Thyroid gland (tissue), 4 donors: Measurements from ENCODE around the gene UGT2B11. TPM values are rescaled to one million over a fixed set of nuclear protein-coding genes. Genes with fewer than 3 reads are reported as not detected.
"Not testable (repeated sequence)": the region's sequence is repeated elsewhere in the genome, so short reads cannot be mapped to it uniquely, and the experiment has no call there.

Experiments used
- DNase-seq, 2 donors: peaks; one replicate each; pipeline ENCODE4 v3.0.0-alpha.2; 2019
- H3K27ac ChIP-seq, 3 donors: fragments of 200-600 bp; sonication (generic); 1 replicate in 2 of 3; 2 replicates in 1 of 3; pipeline ENCODE4 v1.5.1; 2016 to 2019; ENCODE audit warnings: mild to moderate bottlenecking in 1 of 3, moderate library complexity in 1 of 3
- H3K27me3 ChIP-seq: fragments of 200-600 bp; sonication (generic); one replicate; pipeline ENCODE4 v1.5.1; 2019
- H3K36me3 ChIP-seq, 2 donors: fragments of 200-600 bp; sonication (generic); one replicate each; pipeline ENCODE4 v1.5.1; 2016 to 2019
- H3K4me1 ChIP-seq, 2 donors: fragments of 200-600 bp; sonication (generic); one replicate each; pipeline ENCODE4 v1.5.1; 2017 to 2019
- H3K4me3 ChIP-seq, 3 donors: fragments of 200-600 bp; sonication (generic); replicated peaks in 1 of 3; 1 replicate in 2 of 3; 2 replicates in 1 of 3; pipeline ENCODE4 v1.5.1; 2016; ENCODE audit warnings: mild to moderate bottlenecking in 1 of 3
- H3K9me3 ChIP-seq: fragments of 200-600 bp; sonication (generic); one replicate; pipeline ENCODE4 v1.5.1; 2017
- POLR2A ChIP-seq, 2 donors: fragments of 450-650 bp; IDR thresholded peaks; one replicate each; pipeline ENCODE4 v1.6.1; 2017; ENCODE audit warnings: antibody characterized with exemption in 2 of 2, mild to moderate bottlenecking in 2 of 2, moderate library complexity in 1 of 2
- WGBS, 2 donors: methylation state at CpG; one replicate each; pipeline ENCODE4 v1.1.5; 2017; 5-methylcytosine and 5-hydroxymethylcytosine counted together
- intact Hi-C: fragments of 100-400 bp; cut with DNase I; formaldehyde crosslinking; loops from one replicate; pipeline ENCODE4 v1.15.1; 2023
- total RNA-seq, 4 donors: library from RNA; depleted of rRNA; stranded (reverse); fragments of >200 nt; gene quantifications; one replicate each; pipeline ENCODE4 v1.2.3, GENCODE V29; 2016
- TF ChIP-seq, protein P1 (sequence below), 6 experiments: fragments of 200-600 bp in 3 of 6; fragments of 450-650 bp in 3 of 6; sonication (generic) in 3 of 6; IDR thresholded peaks; one replicate each; pipeline ENCODE4 v1.5.1; 2016 to 2019; ENCODE audit warnings: antibody characterized with exemption in 6 of 6, mild to moderate bottlenecking in 2 of 6, inconsistent platforms in 1 of 6, moderate library complexity in 1 of 6

Gene UGT2B11
- total RNA-seq, 4 donors from 2014 or later, result 0.13 to 0.92 (median 0.47) TPM

DNA sequence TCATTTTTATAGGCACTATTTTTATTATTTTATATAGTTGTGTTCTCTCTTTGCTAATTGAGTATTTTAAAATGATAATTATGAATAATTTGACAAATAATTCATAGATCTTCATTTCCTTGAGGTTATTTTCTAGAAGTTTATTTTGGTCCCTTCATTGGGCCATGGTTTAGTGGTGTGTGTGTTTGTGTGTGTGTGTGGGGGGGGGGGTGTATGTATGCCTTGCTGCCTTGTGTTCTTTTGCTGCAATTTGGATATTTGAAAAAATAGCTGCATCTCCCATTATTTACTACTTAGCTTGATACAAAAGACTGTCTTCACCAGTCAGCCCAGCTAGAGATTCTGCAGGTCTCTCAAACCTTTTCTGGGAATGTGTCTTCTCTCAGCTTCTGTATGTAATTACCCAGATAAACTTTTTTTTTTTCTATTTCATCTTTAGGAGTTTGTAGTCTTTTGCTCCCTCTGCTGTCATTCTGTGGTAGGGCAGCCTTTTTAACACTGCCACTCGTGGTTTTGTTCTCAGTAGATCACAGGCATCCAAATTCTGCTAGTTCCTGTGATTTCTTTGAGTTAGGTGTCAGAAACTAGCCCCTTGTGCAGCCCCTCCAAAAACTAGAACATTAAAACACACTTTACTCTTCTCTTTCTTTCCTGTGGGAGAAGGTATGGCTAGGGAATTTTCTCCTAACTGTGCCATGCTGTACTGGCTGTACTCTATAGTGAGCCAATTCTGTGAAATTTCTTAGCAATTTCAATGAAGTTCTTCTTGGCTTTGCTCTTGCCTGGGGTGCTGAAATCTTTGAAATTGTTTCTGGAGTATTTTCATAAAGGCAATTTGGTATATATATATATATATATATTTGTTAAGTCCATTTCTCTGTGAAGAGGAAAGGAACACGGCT is 44.1 kb downstream of the UGT2B11 start:
- intact Hi-C loops, H3K4me3 ChIP-seq, H3K27ac ChIP-seq, H3K27me3 ChIP-seq, H3K4me1 ChIP-seq, H3K9me3 ChIP-seq, H3K36me3 ChIP-seq: not testable (repeated sequence)
- WGBS, 2 donors, result 2 to 43% methylated on average over 2 of the region's 2 CpGs
- peak; percentile 53 to 60 for DNase-seq
- TF ChIP-seq, protein P1, sequence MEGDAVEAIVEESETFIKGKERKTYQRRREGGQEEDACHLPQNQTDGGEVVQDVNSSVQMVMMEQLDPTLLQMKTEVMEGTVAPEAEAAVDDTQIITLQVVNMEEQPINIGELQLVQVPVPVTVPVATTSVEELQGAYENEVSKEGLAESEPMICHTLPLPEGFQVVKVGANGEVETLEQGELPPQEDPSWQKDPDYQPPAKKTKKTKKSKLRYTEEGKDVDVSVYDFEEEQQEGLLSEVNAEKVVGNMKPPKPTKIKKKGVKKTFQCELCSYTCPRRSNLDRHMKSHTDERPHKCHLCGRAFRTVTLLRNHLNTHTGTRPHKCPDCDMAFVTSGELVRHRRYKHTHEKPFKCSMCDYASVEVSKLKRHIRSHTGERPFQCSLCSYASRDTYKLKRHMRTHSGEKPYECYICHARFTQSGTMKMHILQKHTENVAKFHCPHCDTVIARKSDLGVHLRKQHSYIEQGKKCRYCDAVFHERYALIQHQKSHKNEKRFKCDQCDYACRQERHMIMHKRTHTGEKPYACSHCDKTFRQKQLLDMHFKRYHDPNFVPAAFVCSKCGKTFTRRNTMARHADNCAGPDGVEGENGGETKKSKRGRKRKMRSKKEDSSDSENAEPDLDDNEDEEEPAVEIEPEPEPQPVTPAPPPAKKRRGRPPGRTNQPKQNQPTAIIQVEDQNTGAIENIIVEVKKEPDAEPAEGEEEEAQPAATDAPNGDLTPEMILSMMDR (IDR thresholded peaks at IDR 0.05), result peak in 3 of 6 experiments; percentile 26 to 46 (median 42)

- DNase-seq, H3K9me3 ChIP-seq, H3K4me1 ChIP-seq, H3K27me3 ChIP-seq, H3K4me3 ChIP-seq, H3K27ac ChIP-seq, intact Hi-C loops, H3K36me3 ChIP-seq: not testable (repeated sequence)
- WGBS, 2 donors, result 67 to 91% methylated on average over 4 of the region's 4 CpGs
Measured at GRCh38 chr4:69169171-69169570, 45.4 kb downstream of the UGT2B11 start.

DNA sequence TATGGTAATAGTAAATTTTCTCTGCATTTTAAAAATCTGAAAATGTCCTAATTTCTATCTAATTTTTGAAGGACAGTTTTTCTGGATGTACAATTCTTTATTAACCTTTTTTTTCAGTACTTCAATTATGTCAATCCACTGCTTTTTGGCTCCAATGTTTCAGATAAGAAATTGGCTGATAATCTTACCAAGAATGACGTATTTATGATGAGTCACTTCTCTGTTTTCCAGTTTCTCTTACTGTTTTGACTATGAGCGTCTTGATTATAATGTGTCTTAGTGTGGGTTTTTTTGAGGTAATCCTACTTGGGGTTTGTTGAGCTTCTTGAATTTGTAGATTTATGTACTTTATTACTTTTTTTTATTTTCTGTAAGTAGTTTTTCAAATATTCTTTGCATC is 47.2 kb downstream of the UGT2B11 start:
- 84 to 87% methylated on average over 2 of the region's 2 CpGs for WGBS, 2 donors
- no peaks in the 10 kb centered on the region for H3K9me3 ChIP-seq
- no peak for DNase-seq
- TF ChIP-seq POLR2A (IDR thresholded peaks at IDR 0.05), result no peak
- TF ChIP-seq, protein P1 (IDR thresholded peaks at IDR 0.05), result no peak
- H3K36me3 ChIP-seq, result no peaks in the 10 kb centered on the region
- H3K27me3 ChIP-seq, result no peaks in the 10 kb centered on the region
- intact Hi-C loops, result no loop called here
- no peak overlapping the region for H3K4me3 ChIP-seq
- H3K27ac ChIP-seq, result no peak overlapping the region
- no peaks in the 10 kb centered on the region for H3K4me1 ChIP-seq

- H3K27me3 ChIP-seq, H3K36me3 ChIP-seq, DNase-seq, H3K4me3 ChIP-seq, H3K4me1 ChIP-seq, H3K27ac ChIP-seq, H3K9me3 ChIP-seq, intact Hi-C loops: not testable (repeated sequence)
- WGBS, 2 donors, result 69 to 85% methylated on average over 4 of the region's 4 CpGs
Measured at GRCh38 chr4:69166376-69166775, 48.2 kb downstream of the UGT2B11 start.

GRCh38 chr4:69165707-69166106 is 48.8 kb downstream of the UGT2B11 start:
- intact Hi-C loops, H3K27ac ChIP-seq, DNase-seq, H3K36me3 ChIP-seq, H3K27me3 ChIP-seq, H3K9me3 ChIP-seq, H3K4me3 ChIP-seq, H3K4me1 ChIP-seq: not testable (repeated sequence)
- 87 to 92% methylated on average over 1 of the region's 1 CpG for WGBS, 2 donors

- Histone ChIP-seq H3K27ac (no peak overlapping the region), H3K4me1 (no peaks in the 10 kb centered on the region), H3K27me3 (no peaks in the 10 kb centered on the region), H3K9me3 (no peaks in the 10 kb centered on the region), H3K4me3 (no peak overlapping the region), H3K36me3 (no peaks in the 10 kb centered on the region)
- DNase-seq, result no peak
- TF ChIP-seq POLR2A (IDR thresholded peaks at IDR 0.05), result no peak
- TF ChIP-seq, protein P1 (IDR thresholded peaks at IDR 0.05), result no peak
- 80 to 86% methylated on average over 2 of the region's 2 CpGs for WGBS, 2 donors
- intact Hi-C loops, result no loop called here
Measured at GRCh38 chr4:69156913-69157312, 57.6 kb downstream of the UGT2B11 start.
